T1000 (cell line): Measurements from ENCODE around the gene EGFR.

ENCODE experiments used
- DNase-seq: peaks from one replicate; lab custom pipeline; 2025; ENCODE audit warnings: mixed read lengths; lab: John Stamatoyannopoulos, UW

The EGFR gene

GRCh38 chr7:55249332-55249731, 230.5 kb downstream of the EGFR start:
- no peak for DNase-seq

- no peak for DNase-seq
These were observed 231.5 kb downstream of the EGFR start for GRCh38 chr7:55250313-55250712.

GRCh38 chr7:55251313-55251712, 232.5 kb downstream of the EGFR start:
- no peak for DNase-seq

GRCh38 chr7:55251911-55252310, 233.1 kb downstream of the EGFR start:
- no peak for DNase-seq

- DNase-seq: peak; percentile 52
These were observed 233.6 kb downstream of the EGFR start for GRCh38 chr7:55252386-55252785.

- DNase-seq: no peak
These were observed 234.4 kb downstream of the EGFR start for GRCh38 chr7:55253188-55253587.

- DNase-seq: no peak
These were observed 235.4 kb downstream of the EGFR start for GRCh38 chr7:55254242-55254595.

GRCh38 chr7:55254596-55255495, 236.0 kb downstream of the EGFR start:
- peak; percentile 84 for DNase-seq

GRCh38 chr7:55255496-55256445, 237.0 kb downstream of the EGFR start:
- DNase-seq: peak; percentile 83

- DNase-seq: no peak
These were observed 239.8 kb downstream of the EGFR start for GRCh38 chr7:55258631-55259030.

GRCh38 chr7:55260171-55260570, 241.4 kb downstream of the EGFR start:
- no peak for DNase-seq

GRCh38 chr7:55260676-55261385, 242.0 kb downstream of the EGFR start:
- no peak for DNase-seq
